Omental fat pad (tissue), 4 donors: Measurements from ENCODE around the gene L3MBTL4. TPM values are rescaled to one million over a fixed set of nuclear protein-coding genes. Genes with fewer than 3 reads are reported as not detected.

ENCODE experiments used
- ATAC-seq: fragments of 150-250 bp; one replicate; pipeline ENCODE4 v1.9.1; 2016; ENCODE audit warnings: mild to moderate bottlenecking, moderate library complexity; ENCODE audit not compliant: low FRiP score
- DNase-seq: peaks from one replicate; pipeline ENCODE4 v3.0.0-alpha.2; 2019; ENCODE audit warnings: low spot score
- CTCF ChIP-seq, 3 donors: fragments of 450-650 bp; IDR thresholded peaks; one replicate each; pipeline ENCODE4 v1.5.1; 2016 to 2017; ENCODE audit warnings: antibody characterized with exemption in 3 of 3, mild to moderate bottlenecking in 3 of 3, moderate library complexity in 2 of 3
- total RNA-seq, 4 donors: library from RNA; depleted of rRNA; stranded (reverse); fragments of >200 nt; gene quantifications; one replicate each; pipeline ENCODE4 v1.1.0, GENCODE V29; 2016

The L3MBTL4 gene
- total RNA-seq, 4 donors from 2014 or later, result 7.2 to 14.8 (median 8.3) TPM

GRCh38 chr18:6044319-6044718, 370.4 kb downstream of the L3MBTL4 start:
- no peak for ATAC-seq
- DNase-seq, result no peak
- TF ChIP-seq CTCF (IDR thresholded peaks at IDR 0.05), result no peak

DNA sequence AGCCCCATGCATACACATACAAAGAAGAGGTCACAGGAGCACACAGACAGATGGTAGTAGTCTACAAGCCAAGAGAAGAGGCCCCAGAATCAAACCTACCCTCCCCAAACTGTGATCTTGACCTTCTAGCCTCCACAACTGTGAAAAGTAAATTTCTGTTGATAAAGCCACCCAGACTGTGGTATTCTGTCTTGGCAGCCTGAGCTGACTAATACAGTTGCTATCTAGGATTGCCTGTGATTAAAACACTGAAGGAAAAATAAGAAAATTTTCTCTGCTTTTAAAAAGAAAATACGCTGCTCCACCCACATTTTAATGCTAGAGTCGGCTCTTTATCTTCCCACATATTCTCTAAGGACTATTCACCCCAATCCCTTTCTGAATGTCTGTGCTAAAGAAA, 375.7 kb downstream of the L3MBTL4 start:
- no peak for TF ChIP-seq CTCF (IDR thresholded peaks at IDR 0.05)
- DNase-seq (no peak), ATAC-seq (no peak)

DNA sequence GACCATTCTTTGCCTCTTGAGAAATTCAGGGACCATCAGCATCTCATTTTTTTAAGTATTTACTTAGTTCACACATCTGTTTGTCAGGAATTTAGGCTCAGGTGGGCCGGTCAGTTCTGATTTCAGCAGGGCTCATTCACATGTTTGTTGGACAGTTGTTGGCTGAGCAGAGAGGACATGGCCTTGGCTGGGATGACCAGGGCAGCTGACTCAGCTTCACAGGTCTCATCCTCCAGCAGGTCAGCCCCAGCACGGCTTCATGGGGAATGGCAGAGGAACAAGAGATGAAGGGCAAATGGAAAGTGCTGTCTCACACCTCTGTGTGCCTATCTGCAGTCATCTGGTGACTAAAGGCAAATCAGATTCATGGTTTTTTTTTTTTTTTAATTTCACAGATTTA, 383.3 kb downstream of the L3MBTL4 start:
- TF ChIP-seq CTCF (IDR thresholded peaks at IDR 0.05), result no peak
- DNase-seq (no peak), ATAC-seq (no peak)

- no peak for ATAC-seq
- no peak for DNase-seq
- TF ChIP-seq CTCF (IDR thresholded peaks at IDR 0.05), result no peak
These were observed 383.7 kb downstream of the L3MBTL4 start for GRCh38 chr18:6031002-6031401.

DNA sequence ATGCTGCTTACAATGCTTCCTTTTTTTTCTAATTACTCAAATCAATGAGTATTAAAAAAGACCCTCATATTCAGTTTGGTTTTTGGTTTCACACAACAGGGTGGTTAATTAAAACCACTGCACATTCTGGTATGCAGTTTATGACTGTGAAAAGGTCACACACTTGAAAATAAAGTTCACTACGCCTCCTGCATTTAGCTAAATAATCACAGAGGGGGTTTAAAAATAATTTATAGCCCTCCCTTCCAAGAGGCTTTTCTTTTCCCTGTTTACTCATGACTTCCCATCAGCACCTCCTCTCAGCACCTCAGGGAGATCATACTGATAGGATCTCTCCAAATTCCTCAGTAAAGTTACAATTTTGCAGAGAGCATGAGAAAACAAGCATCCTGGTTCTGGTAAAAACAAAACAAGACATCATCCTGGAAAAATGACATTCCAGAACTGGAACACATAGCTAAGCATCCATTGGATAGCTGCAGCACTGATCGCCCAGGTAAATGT, 389.9 kb downstream of the L3MBTL4 start:
- DNase-seq (no peak), ATAC-seq (no peak)
- TF ChIP-seq CTCF (IDR thresholded peaks at IDR 0.05), result no peak

- ATAC-seq (no peak), DNase-seq (no peak)
- no peak for TF ChIP-seq CTCF (IDR thresholded peaks at IDR 0.05)
These were observed 391.2 kb downstream of the L3MBTL4 start for GRCh38 chr18:6023551-6023950.

DNA sequence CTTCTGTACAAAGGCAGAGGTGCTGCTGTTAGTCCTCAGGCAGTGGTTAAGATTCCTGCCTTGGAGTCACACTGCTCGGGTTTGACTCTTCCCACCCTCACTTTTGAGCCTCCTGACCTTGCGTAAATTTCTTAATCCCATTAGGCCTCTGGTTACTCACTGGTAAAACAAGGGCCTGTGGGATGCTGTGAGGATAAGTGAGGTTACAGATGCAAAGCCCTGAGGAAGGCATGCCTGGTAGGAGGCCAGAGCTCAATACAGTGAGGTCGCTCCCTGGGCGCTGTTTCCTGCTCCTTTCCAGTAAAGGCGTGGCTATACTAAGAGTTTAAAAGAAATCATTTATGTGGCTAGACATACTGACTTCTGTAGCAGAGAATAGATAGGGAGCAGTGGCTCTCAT, 391.9 kb downstream of the L3MBTL4 start:
- no peak for TF ChIP-seq CTCF (IDR thresholded peaks at IDR 0.05)
- no peak for ATAC-seq
- no peak for DNase-seq
